Loucy (cell line): ENCODE measurements around the gene ART3.

Experiments used
- H2AFZ ChIP-seq: fragments of 200-600 bp; sonication (generic); 2 replicates; pipeline ENCODE4 v1.6.0; 2016; ENCODE audit warnings: antibody characterized with exemption, mild to moderate bottlenecking, low read length, moderate library complexity
- H3F3A ChIP-seq: fragments of 200-600 bp; 2 replicates; pipeline ENCODE4 v1.6.0; 2016; ENCODE audit warnings: antibody characterized with exemption, low read depth, mild to moderate bottlenecking
- H3K27me3 ChIP-seq: fragments of 200-600 bp; sonication (generic); 2 replicates; pipeline ENCODE4 v1.6.1; 2014; ENCODE audit warnings: low read length, mild to moderate bottlenecking; ENCODE audit not compliant: insufficient read depth, poor library complexity, severe bottlenecking
- H3K36me3 ChIP-seq: fragments of 200-600 bp; sonication (generic); 2 replicates; pipeline ENCODE4 v1.6.1; 2016; ENCODE audit warnings: low read length; ENCODE audit not compliant: insufficient read depth
- H3K4me1 ChIP-seq: fragments of 200-600 bp; sonication (generic); 2 replicates; pipeline ENCODE4 v1.5.1; 2014; ENCODE audit warnings: low read length, mild to moderate bottlenecking; ENCODE audit not compliant: insufficient read depth, poor library complexity, severe bottlenecking
- H3K4me2 ChIP-seq: fragments of 200-600 bp; sonication (generic); 2 replicates; pipeline ENCODE4 v1.6.0; 2014; ENCODE audit warnings: antibody characterized with exemption, low read length, low read depth, mild to moderate bottlenecking; ENCODE audit not compliant: poor library complexity, severe bottlenecking
- H3K4me3 ChIP-seq: fragments of 200-600 bp; sonication (generic); 2 replicates; pipeline ENCODE4 v1.5.1; 2014; ENCODE audit warnings: low read length, mild to moderate bottlenecking, mixed read lengths; ENCODE audit not compliant: poor library complexity, severe bottlenecking
- H3K79me2 ChIP-seq: fragments of 200-600 bp; sonication (generic); 2 replicates; pipeline ENCODE4 v1.6.1; 2014; ENCODE audit warnings: low read length; ENCODE audit not compliant: insufficient read depth
- H3K9ac ChIP-seq: fragments of 200-600 bp; sonication (generic); 2 replicates; pipeline ENCODE4 v1.6.0; 2014; ENCODE audit warnings: mild to moderate bottlenecking, low read depth, low read length, moderate library complexity; ENCODE audit not compliant: poor library complexity, severe bottlenecking
- H3K9me2 ChIP-seq: fragments of 200-600 bp; sonication (generic); replicated peaks from 2 replicates; pipeline ENCODE4 v1.6.1; 2016; ENCODE audit warnings: low read depth, low read length, mixed read lengths
- H3K9me3 ChIP-seq: fragments of 200-600 bp; sonication (generic); 2 replicates; pipeline ENCODE4 v1.6.1; 2014; ENCODE audit warnings: mild to moderate bottlenecking, antibody characterized with exemption, low read length, low read depth; ENCODE audit not compliant: insufficient read depth
- H4K20me1 ChIP-seq: fragments of 200-600 bp; sonication (generic); 2 replicates; pipeline ENCODE4 v1.6.0; 2014; ENCODE audit warnings: antibody characterized with exemption, low read length, mild to moderate bottlenecking; ENCODE audit not compliant: insufficient read depth, poor library complexity, severe bottlenecking
- CTCF ChIP-seq: fragments of 200-600 bp; sonication (generic); conservative IDR thresholded peaks from 2 replicates; pipeline ENCODE4 v1.5.1; 2014; ENCODE audit warnings: mild to moderate bottlenecking, antibody characterized with exemption, low read length
- EZH2phosphoT487 ChIP-seq: fragments of 200-600 bp; IDR thresholded peaks from 2 replicates; pipeline ENCODE4 v1.6.1; 2018; ENCODE audit warnings: antibody characterized with exemption, mild to moderate bottlenecking, moderate library complexity, borderline replicate concordance

Gene ART3

GRCh38 chr4:76117536-76117935 lies 43.0 kb downstream of the ART3 start:
- H3K36me3 ChIP-seq, result peaks cover 86% of the 10 kb centered on the region
- H3K4me2 ChIP-seq, result no peak overlapping the region
- H3F3A ChIP-seq, result no peaks in the 10 kb centered on the region
- no peaks in the 10 kb centered on the region for H3K9me2 ChIP-seq
- no peaks in the 10 kb centered on the region for H3K9me3 ChIP-seq
- H2AFZ ChIP-seq, result no peak overlapping the region
- H3K9ac ChIP-seq, result no peak overlapping the region
- TF ChIP-seq CTCF, result no peak
- TF ChIP-seq EZH2phosphoT487, result no peak
- H3K4me1 ChIP-seq, result no peaks in the 10 kb centered on the region
- no peak overlapping the region for H3K4me3 ChIP-seq
- H4K20me1 ChIP-seq, result no peaks in the 10 kb centered on the region
- H3K27me3 ChIP-seq, result no peaks in the 10 kb centered on the region
- no peaks in the 10 kb centered on the region for H3K79me2 ChIP-seq

DNA sequence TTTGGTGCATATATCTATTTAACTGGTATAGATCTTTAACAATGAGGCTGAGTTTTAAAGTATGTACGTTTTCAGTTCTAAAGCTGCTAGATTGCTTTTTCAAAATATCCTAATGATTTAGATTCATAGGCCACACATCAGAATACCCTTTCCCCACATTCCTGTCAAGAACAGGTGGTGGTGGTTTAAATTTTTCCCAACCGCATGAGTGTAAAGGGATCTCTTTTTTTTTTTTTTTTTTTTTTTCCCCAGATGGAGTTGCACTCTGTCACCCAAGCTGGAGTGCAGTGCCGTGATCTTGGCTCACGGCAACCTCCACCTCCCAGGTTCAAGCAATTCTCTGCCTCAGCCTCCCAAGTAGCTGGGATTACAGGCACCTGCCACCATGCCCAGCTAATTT lies 45.7 kb downstream of the ART3 start:
- H3K36me3 ChIP-seq, result peaks cover 83% of the 10 kb centered on the region
- no peaks in the 10 kb centered on the region for H3K79me2 ChIP-seq
- no peak for TF ChIP-seq CTCF
- no peak for TF ChIP-seq EZH2phosphoT487
- no peak overlapping the region for H3K9ac ChIP-seq
- H3K9me2 ChIP-seq, result no peaks in the 10 kb centered on the region
- no peaks in the 10 kb centered on the region for H3K4me1 ChIP-seq
- no peaks in the 10 kb centered on the region for H3K27me3 ChIP-seq
- H3K9me3 ChIP-seq, result no peaks in the 10 kb centered on the region
- no peak overlapping the region for H3K4me2 ChIP-seq
- H3F3A ChIP-seq, result no peaks in the 10 kb centered on the region
- no peak overlapping the region for H2AFZ ChIP-seq
- H4K20me1 ChIP-seq, result no peaks in the 10 kb centered on the region
- no peak overlapping the region for H3K4me3 ChIP-seq

DNA sequence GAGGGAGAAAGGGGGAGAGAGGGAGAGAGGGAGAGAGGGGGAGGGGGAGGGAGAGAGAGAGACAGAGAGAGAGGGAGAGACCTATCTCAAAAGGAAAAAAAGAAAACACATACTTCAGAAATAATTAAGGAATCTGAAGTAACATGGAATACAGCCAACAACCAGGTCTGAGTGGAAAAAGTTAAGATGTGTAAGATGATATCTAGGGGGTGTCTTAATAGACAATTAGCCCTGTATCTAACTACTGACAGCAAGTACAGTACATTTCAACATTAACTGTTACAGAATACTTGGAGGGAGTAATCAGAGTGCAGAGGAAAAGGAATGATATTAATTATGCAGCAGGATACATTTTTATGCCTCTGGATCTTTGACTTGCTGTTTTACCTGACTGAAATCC lies 51.3 kb downstream of the ART3 start:
- H3K4me1 ChIP-seq, result no peaks in the 10 kb centered on the region
- no peaks in the 10 kb centered on the region for H3K9me3 ChIP-seq
- H3K4me2 ChIP-seq, result no peak overlapping the region
- H2AFZ ChIP-seq, result no peak overlapping the region
- H3K27me3 ChIP-seq, result no peaks in the 10 kb centered on the region
- no peak overlapping the region for H3K9ac ChIP-seq
- H3K4me3 ChIP-seq, result no peak overlapping the region
- H3K9me2 ChIP-seq, result no peaks in the 10 kb centered on the region
- peaks cover 66% of the 10 kb centered on the region; the same call in 1 of the 2 replicates for H3K36me3 ChIP-seq
- no peaks in the 10 kb centered on the region for H3F3A ChIP-seq
- no peak for TF ChIP-seq CTCF
- no peaks in the 10 kb centered on the region for H4K20me1 ChIP-seq
- H3K79me2 ChIP-seq, result 0 out of 2 replicates have a peak, but pooled peaks cover 2% of the 10 kb centered on the region
